HG02870 (cell line): ENCODE data around the gene STKLD1.
"Not testable (repeated sequence)": the region's sequence is repeated elsewhere in the genome, so short reads cannot be mapped to it uniquely, and the experiment has no call there.

Source experiments
- ATAC-seq: cut with Tn5 transposase; IDR thresholded peaks from one replicate; pipeline ENCODE4 v1.9.1; 2021; ENCODE audit warnings: mild to moderate bottlenecking, moderate library complexity; ENCODE audit not compliant: unreplicated experiment

Gene STKLD1

DNA sequence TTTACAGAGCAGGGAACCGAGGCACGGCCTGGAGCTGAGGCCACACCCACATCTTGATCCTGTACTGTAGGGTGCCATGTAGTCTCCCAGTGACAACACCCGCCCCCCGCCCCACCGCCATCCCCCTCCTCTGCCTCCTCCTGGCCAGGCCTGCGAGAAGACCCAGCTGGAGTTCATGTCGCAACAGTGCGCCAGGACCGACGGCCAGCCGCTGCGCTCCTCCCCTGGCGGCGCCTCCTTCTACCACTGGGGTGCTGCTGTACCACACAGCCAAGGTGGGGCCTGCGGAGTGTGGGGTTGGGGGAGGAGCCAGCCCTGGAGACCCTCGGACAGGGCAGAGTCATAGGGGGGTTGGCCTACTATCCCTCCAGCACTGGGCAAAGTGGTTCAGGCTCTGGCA is 60.5 kb downstream of the STKLD1 start:
- ATAC-seq = no peak

- ATAC-seq = no peak
Measured at GRCh38 chr9:133437753-133438531, 61.8 kb downstream of the STKLD1 start.

DNA sequence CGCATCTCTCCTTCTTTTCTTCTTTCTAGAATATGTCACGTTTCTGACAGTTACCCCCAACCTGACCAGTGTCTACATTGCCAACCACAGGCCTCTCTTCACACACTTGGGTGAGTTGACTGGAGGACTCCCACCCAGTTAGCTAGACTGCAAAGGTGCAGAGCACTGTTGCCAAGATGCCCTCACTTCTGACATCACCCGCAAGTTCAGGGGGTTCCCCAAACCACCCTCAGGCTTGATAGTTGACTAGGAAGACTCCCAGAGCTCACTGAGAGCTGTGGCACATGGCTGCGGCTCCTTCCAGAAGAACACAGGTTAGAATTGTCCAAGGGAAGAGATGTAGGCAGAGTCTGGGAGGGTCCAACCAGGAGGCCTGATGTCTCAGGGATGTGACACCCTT is 63.2 kb downstream of the STKLD1 start:
- no peak for ATAC-seq

DNA sequence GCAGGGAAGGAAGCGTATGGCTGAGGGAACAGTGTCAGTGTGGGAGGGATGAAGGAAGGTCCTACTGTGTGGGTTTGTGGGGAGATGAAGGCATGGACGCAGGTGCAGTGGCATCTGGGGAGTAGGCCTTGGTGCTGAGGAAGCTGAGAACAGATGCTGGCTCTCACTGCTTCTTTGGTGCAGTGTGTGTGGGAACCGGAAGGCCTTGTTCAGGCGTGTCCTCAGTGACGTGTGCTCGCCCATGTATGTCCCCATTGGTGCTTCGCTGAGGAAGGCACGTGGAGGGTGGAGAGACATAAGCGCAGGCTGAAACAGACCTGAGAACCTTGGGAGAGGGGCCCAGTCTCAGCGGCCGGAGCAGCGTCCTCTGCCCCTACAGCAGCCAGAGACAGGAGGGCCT is 64.7 kb downstream of the STKLD1 start:
- ATAC-seq = no peak

GRCh38 chr9:133441571-133441970 is 65.4 kb downstream of the STKLD1 start:
- ATAC-seq = no peak

DNA sequence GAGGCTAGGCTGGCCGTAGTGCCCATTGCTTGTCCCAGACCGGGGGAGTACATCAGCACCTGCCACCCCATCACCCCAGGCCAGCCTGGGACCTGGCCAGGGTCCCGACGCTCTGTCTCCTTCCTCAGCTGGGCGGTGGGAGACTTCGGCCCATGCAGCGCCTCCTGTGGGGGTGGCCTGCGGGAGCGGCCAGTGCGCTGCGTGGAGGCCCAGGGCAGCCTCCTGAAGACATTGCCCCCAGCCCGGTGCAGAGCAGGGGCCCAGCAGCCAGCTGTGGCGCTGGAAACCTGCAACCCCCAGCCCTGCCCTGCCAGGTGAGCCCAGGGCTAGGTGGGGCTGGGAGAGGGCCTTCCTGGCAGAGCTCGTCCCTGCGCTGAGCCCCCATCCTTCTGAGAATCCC is 67.1 kb downstream of the STKLD1 start:
- no peak for ATAC-seq

DNA sequence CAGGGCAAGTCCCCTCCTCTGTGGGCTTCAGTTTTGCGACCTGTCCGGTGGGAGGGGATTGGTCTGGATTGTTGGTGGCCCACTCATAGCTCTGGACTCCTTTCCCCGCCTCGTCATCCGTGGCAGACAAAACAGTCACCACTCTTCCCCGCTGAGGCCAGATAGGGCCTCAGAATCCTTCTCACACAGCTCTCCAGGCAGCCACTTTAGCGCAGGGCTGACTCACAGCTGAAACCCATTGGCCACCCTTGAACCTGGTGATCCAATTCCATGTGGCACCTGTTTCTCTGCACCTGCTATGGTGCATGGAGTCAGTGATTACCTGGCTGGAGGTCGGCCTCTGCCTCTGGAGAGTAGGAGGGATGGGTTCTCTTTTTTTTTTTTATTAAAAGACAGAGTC is 67.8 kb downstream of the STKLD1 start:
- ATAC-seq = no peak

- no peak for ATAC-seq
Measured at GRCh38 chr9:133445293-133445969, 69.3 kb downstream of the STKLD1 start.

DNA sequence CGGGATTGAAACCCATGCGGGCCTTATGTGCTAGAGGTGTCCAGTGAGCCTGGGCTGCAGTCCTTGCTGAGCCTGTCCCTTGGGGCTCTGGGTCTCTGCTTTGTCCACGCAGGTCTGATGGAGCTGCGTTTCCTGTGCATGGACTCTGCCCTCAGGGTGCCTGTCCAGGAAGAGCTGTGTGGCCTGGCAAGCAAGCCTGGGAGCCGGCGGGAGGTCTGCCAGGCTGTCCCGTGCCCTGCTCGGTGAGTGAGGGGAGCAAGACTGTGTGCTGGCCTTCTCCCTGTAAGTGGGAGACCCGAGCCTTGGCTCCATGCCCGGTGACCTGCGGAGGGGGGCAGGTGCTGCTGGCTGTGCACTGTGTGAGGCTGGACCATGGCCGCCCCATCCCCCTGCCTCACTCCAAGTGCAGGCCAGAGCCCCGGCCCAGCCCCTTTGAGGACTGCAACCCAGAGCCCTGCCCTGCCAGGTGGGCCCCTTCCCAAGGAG is 72.4 kb downstream of the STKLD1 start:
- ATAC-seq = no peak

- no peak for ATAC-seq
Measured at GRCh38 chr9:133449760-133450159, 73.6 kb downstream of the STKLD1 start.

DNA sequence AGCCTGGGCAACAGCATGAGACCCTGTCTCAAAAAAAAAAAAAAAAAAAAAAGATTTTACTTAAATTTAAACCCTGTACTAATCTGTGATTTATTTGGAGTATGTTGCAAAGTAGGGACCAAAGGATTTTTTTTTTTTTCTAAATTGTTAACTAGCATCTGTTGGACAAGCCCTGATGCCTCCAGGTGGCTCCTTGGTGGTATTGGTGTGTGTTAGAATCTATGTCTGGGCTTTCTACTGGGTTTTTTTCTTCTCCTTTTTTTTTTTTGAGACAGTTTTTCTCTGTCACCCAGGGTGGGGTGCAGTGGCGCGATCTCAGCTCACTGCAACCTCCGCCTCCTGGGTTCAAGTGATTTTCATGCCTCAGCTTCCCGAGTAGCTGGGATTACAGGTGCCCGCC is 75.7 kb downstream of the STKLD1 start:
- ATAC-seq = not testable (repeated sequence)

- ATAC-seq = no peak
Measured at GRCh38 chr9:133452562-133452961, 76.4 kb downstream of the STKLD1 start.

GRCh38 chr9:133453651-133454050 is 77.5 kb downstream of the STKLD1 start:
- ATAC-seq = no peak

GRCh38 chr9:133454325-133454724 is 78.2 kb downstream of the STKLD1 start:
- no peak for ATAC-seq

DNA sequence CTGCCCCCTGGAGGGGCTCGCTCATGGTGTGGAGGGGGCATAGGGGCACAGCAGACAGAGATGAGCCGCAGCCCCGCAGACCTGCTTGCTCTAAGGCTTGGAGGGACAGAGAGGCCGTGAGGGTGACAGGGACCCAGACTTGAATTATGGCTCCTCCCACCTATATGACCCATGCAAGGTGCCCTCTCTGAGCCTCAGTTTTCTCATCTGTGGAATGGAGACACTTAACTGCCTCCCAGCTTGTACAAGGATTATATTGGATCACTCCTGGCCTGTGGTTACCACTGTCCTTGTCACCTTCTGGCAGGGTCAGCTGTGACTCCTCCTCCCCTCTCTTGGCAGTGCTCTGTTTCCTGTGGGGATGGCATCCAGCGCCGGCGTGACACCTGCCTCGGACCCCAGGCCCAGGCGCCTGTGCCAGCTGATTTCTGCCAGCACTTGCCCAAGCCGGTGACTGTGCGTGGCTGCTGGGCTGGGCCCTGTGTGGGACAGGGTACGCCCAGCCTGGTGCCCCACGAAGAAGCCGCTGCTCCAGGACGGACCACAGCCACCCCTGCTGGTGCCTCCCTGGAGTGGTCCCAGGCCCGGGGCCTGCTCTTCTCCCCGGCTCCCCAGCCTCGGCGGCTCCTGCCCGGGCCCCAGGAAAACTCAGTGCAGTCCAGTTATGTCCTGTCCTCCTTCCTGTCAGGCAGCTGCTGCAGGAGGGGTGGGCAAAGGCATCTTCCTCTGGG is 78.9 kb downstream of the STKLD1 start:
- ATAC-seq = no peak
